Retinal pigment epithelial cell (primary cell): ENCODE measurements around the gene GRIA4.

Experiments
- DNase-seq: peaks from one replicate; pipeline ENCODE4 v3.0.0-alpha.2; 2010; ENCODE audit warnings: low read depth
- H3K4me3 ChIP-seq: 2 replicates; pipeline ENCODE4 v1.5.1; 2011; ENCODE audit warnings: mild to moderate bottlenecking, low read length, control low read depth, moderate library complexity
- CTCF ChIP-seq: conservative IDR thresholded peaks from 2 replicates; pipeline ENCODE4 v1.5.1; 2011; ENCODE audit warnings: low read depth, low read length, control low read depth, inconsistent platforms

The GRIA4 gene

GRCh38 chr11:105713106-105713505 is 103.2 kb downstream of the GRIA4 start:
- no peak for TF ChIP-seq CTCF
- no peak for DNase-seq

GRCh38 chr11:105713696-105714095 is 103.8 kb downstream of the GRIA4 start:
- TF ChIP-seq CTCF = no peak
- H3K4me3 ChIP-seq = no peak overlapping the region
- no peak for DNase-seq

More at GRCh38 chr11:105713106-105713505, 103.2 kb downstream of the GRIA4 start:
- H3K4me3 ChIP-seq = no peak overlapping the region

GRCh38 chr11:105718641-105719040 is 108.8 kb downstream of the GRIA4 start:
- peak; percentile 94 for DNase-seq
- TF ChIP-seq CTCF = no peak
- H3K4me3 ChIP-seq = peak overlapping the region; percentile 31

- DNase-seq = peak; percentile 91
- no peak for TF ChIP-seq CTCF
- H3K4me3 ChIP-seq = peak overlapping the region; percentile 31
Measured at GRCh38 chr11:105719073-105719822, 109.4 kb downstream of the GRIA4 start.

GRCh38 chr11:105720096-105720495 is 110.2 kb downstream of the GRIA4 start:
- H3K4me3 ChIP-seq = no peak overlapping the region
- TF ChIP-seq CTCF = no peak
- DNase-seq = no peak

GRCh38 chr11:105723269-105723668 is 113.4 kb downstream of the GRIA4 start:
- no peak overlapping the region for H3K4me3 ChIP-seq
- TF ChIP-seq CTCF = no peak
- no peak for DNase-seq

GRCh38 chr11:105732611-105733010 is 122.7 kb downstream of the GRIA4 start:
- no peak for TF ChIP-seq CTCF
- H3K4me3 ChIP-seq = no peak overlapping the region
- peak; percentile 61 for DNase-seq
